Fibroblast of peridontal ligament (primary cell): ENCODE results near the gene CD300C.
"Not testable (repeated sequence)": the region's sequence is repeated elsewhere in the genome, so short reads cannot be mapped to it uniquely, and the experiment has no call there.

Source experiments
- DNase-seq: peaks from one replicate; pipeline ENCODE4 v3.0.0-alpha.2; 2010; ENCODE audit errors: extremely low read depth

Gene CD300C

DNA sequence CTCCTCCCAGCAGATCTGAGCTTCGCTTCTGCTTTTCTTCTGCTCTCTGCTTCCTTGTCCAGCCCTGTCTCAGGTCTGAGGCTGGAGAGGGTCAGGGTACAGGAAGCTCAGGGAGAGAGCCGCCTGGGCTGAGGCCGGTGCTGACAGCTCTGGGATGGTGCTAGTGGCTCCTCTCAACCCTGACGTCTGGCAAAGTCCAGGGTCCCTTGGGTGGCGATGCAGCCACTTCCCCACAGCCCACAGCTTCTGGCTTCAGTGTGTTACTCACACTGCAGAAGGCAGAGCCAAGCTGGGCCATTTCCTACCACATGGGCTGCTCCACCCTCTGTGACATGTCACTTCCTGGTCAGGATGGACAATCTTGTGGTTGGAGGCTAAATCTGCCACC lies at the start of gene CD300C:
CD300C (minus strand) TSS at position 273 of the 388 bp plus-strand sequence. CDS start 333 bp downstream, outside the sequence.
- DNase-seq, result no peak

- no peak for DNase-seq
These were observed 49.3 kb upstream of the CD300C start for GRCh38 chr17:74595037-74595750.

DNA sequence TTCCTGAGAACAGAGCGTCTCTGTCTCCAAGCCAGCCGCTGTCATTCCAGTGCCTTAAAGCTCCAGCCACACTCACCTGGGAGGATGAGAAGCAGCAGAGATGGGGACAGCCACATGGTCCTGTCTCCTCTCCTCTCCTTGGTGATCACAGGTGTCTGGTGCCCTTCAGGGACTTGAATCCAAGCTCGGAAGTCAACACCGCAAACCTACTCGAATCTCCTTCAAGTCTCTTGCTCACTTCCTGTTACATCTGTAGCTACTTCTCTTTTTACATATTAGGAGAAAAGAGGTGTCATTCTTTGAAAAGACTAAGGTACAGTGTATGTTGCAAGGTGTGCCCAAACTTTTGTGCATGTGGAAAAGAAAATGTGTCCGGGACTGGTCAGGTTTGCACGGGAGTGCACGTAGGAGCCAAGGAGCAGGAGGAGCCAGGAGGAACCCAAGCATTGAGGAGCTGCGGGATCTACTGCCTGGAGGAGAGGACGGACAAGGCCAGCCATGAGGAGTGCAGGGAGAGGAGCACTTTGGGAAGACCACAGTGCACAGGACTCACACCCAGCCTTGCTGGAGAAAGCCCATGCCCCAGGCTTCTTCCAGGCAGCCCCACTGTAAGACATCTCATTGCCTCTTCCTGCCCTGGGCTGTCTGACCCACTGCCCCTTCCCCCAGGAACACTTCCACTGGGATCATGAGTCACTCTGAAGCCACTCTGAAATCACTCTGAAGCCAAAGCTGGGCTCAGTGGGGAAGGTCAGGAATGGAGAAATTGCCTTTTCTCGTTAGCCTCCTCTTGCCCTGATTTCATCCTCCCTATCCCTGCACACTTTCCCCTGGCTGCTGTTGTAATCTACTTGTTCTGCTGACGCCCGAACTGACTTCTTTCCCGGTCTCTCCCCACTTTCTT lies 46.4 kb upstream of the CD300C start, which contains the start of gene CD300LD:
CD300LD (minus strand) TSS at position 197 of the 904 bp plus-strand sequence; CDS start at position 116, 81 bp downstream.
- no peak for DNase-seq

DNA sequence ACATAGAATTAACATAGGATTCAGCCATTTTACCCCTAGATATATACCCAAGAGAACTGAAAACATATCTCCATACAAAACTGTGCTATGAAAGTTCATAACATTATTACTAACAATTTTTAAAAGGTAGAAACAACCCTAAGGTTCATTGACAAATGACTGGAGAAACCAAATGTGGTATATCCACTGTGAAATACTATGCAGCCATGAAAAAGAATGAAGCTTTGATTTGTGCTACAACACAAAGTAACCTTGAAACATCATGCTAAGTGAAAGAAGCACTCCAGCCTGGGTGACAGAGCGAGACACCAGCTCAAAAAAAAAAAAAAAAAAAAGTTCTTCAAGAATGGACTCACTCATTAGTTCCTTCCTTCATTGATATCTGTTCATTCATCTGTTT lies 45.6 kb upstream of the CD300C start:
- DNase-seq, result no peak

DNA sequence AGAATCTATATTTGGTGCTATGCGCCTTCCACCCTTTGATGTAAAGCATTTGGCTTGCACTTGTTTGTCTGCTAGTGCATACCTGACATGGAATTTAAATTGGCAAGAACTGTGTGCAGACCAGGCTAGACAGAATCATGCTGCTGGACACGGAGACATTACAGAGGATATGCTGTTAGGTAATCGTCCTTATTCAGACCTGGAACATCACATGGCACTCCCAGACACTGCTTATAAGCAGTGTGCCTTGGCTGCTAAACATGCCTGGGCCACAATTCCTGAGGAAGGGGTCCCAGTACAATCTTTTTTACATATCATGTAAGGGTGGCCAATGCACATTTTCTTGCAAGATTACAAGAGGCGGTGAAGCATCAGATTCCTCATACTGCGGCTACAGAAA lies 39.8 kb upstream of the CD300C start:
- no peak for DNase-seq

DNA sequence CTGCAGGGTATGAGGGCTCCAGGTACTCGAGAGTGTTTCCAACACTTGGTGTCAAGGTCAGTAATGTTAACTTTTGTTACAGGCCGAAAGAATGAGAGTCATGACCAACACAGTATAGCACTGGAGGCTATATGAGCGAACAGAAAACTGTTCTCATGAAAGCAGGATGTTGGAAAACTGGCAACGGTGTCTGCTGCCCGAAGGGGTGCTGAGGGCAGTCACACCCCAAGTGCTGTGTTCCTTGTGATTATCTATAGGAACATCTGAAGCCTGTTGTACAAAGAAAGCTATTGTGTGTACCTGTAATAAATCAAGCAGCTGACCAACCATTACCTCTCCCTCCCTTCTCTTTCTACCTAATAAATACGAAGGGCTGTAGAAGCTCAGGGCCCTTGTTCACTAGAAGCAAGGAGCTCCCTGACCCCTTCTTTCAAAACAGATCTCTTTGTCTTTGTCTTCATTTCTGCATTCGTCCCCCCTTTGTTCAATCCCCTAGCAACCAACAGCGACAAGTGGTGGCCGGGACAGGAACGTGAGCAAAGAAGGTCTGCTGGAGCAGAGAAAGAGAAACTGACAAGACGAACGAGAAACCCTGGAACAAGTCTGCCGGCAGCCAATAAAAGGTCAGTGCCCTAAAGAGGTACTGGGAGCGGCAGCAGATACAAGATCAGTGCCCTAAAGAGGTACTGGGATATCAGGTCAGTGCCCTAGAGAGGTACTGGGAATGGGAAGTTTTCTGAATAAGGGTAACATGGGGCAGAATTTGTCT lies 38.6 kb upstream of the CD300C start:
- DNase-seq, result no peak

- DNase-seq, result no peak
These were observed 36.7 kb upstream of the CD300C start for GRCh38 chr17:74582633-74583032.

- DNase-seq, result no peak
These were observed 34.0 kb upstream of the CD300C start for GRCh38 chr17:74579900-74580299.

DNA sequence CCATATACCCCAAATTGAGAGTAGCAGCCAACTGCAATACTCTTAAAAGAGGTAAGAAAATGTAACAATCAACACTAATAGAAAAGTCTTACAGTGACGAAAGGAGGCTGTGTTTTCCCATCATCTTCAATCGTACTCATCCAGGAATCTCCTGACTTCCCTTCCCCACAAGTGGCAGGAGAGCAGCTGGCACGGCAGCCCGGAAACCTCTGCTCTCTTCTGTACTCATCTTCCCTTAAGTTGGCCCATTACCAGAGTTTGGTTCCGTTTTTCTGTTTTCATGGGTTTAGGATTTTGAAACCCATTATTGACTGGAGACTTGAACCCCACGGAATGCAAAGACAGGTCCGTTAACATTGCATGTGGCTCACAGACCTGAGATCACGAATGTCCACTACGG lies 33.1 kb upstream of the CD300C start:
- DNase-seq, result no peak

- DNase-seq, result no peak
These were observed 28.7 kb upstream of the CD300C start for GRCh38 chr17:74574489-74575142.

DNA sequence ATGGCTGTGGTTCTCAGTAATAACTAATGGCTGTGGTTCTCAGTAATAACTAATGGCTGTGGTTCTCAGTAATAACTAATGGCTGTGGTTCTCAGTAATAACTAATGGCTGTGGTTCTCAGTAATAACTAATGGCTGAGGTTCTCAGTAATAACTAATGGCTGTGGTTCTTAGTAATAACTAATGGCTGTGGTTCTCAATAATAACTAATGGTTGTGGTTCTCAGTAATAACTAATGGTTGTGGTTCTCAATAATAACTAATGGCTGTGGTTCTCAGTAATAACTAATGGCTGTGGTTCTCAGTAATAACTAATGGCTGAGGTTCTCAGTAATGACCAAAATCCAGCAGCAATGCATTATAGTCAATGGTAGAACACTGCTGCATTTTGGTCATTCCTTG lies 27.7 kb upstream of the CD300C start:
- not testable (repeated sequence) for DNase-seq

DNA sequence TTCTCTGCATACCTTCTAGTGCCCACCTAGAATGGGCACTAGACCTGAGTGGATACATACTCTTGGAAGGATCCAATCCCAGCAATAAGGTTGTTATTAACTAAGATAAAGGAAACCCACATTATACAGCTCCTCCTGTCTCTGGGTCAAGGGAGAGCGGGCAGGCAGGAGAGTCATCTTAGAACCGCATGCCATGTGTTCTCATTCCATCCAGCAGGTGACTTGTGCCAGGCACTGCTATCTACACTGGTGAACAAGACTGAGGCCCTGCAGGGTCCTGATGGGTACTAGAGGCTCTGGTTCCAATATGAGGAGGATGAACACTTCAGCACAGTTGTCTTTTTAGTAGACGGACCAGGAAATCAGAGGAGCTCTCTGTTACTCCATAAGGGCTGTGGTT lies 27.3 kb upstream of the CD300C start:
- no peak for DNase-seq

GRCh38 chr17:74571621-74572270 lies 25.8 kb upstream of the CD300C start:
- DNase-seq, result no peak

GRCh38 chr17:74569020-74570003 lies 23.4 kb upstream of the CD300C start:
- peak; percentile 37 for DNase-seq

- no peak for DNase-seq
These were observed 22.4 kb upstream of the CD300C start for GRCh38 chr17:74568106-74568873.

GRCh38 chr17:74567397-74567796 lies 21.5 kb upstream of the CD300C start, which contains the start of gene CD300H:
Gene CD300H, minus strand, starts transcription at chr17:74567509.
- no peak for DNase-seq

DNA sequence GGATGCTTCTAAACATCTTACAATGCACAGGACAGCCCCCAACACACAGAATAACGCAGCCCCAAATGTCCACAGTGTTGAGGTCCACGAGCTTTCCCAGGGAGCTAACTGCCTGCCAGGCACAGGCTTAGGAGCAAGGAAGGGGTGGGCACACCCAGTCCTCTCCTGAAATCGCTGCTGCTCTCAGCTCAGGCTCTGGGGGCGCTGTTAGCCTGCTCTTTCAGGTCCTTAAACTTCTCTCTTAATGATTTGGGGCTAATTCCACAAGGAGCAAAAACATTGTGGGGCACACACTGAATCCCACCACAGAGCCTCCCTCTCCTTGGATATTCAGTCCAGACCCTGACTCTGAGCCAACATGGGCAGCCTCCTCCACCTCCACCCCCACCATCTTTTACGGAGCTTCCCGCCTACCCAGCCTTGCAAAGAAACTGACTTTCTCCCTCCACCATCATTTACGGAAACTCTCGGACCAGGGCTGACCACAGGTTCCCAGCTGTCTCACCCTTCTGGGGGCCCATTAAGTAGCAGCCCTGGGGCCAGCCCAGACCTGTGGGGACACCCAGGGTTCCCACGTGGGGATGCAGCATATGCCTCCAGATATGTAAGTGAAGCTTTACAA lies 20.3 kb upstream of the CD300C start:
- DNase-seq, result no peak

- DNase-seq, result no peak
These were observed 19.2 kb upstream of the CD300C start for GRCh38 chr17:74565126-74565525.
